ENCODE data around the gene UIMC1.

DNA sequence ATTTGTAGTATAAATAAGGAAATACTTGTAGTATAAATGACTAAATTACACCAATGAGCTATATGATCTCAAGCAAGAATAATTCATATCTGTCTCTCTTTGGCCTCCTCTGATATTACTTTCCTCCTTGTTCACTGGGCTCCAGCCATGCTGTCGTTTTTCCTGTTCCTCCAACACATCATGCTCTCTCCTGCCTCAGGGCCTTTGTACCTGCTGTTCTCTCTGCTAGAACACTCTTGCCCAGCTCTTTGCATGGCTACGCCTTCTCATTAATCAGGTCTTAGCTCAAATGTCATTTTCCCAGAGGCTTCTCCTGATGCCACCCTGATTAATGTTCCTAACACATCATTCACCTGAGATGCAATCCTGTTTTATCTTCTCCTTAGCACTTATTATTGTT, 13.5 kb upstream of the UIMC1 start:
- TF ChIP-seq CBX3 (IDR thresholded peaks at IDR 0.05; ENCODE audit: low read depth) (no peak), EZH2phosphoT487 (IDR thresholded peaks at IDR 0.05; ENCODE audit: borderline replicate concordance) (no peak), EZH2 (IDR thresholded peaks at IDR 0.05) (no peak), POLR2AphosphoS5 (IDR thresholded peaks at IDR 0.05; ENCODE audit: low read depth, low read length) (no peak), ELF1 (IDR thresholded peaks at IDR 0.05; ENCODE audit: borderline replicate concordance, low read depth) (no peak), SP1 (IDR thresholded peaks at IDR 0.05; ENCODE audit: low read depth) (no peak), EGR1 (IDR thresholded peaks at IDR 0.05; ENCODE audit: low read depth) (no peak), RAD21 (IDR thresholded peaks at IDR 0.05; ENCODE audit: low read depth) (no peak), POLR2A (IDR thresholded peaks at IDR 0.05; ENCODE audit: borderline replicate concordance, extremely low read depth, insufficient read depth, insufficient read length) (no peak)
- TF ChIP-seq, protein P1, sequence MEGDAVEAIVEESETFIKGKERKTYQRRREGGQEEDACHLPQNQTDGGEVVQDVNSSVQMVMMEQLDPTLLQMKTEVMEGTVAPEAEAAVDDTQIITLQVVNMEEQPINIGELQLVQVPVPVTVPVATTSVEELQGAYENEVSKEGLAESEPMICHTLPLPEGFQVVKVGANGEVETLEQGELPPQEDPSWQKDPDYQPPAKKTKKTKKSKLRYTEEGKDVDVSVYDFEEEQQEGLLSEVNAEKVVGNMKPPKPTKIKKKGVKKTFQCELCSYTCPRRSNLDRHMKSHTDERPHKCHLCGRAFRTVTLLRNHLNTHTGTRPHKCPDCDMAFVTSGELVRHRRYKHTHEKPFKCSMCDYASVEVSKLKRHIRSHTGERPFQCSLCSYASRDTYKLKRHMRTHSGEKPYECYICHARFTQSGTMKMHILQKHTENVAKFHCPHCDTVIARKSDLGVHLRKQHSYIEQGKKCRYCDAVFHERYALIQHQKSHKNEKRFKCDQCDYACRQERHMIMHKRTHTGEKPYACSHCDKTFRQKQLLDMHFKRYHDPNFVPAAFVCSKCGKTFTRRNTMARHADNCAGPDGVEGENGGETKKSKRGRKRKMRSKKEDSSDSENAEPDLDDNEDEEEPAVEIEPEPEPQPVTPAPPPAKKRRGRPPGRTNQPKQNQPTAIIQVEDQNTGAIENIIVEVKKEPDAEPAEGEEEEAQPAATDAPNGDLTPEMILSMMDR (IDR thresholded peaks at IDR 0.05 in 2 of 3, conservative IDR thresholded peaks at IDR 0.05 in 1 of 3; ENCODE audit: borderline replicate concordance in 1 of 3, insufficient read depth in 1 of 3, low read depth in 2 of 3, low read length in 2 of 3) = no peak
- TF ChIP-seq, protein P2, sequence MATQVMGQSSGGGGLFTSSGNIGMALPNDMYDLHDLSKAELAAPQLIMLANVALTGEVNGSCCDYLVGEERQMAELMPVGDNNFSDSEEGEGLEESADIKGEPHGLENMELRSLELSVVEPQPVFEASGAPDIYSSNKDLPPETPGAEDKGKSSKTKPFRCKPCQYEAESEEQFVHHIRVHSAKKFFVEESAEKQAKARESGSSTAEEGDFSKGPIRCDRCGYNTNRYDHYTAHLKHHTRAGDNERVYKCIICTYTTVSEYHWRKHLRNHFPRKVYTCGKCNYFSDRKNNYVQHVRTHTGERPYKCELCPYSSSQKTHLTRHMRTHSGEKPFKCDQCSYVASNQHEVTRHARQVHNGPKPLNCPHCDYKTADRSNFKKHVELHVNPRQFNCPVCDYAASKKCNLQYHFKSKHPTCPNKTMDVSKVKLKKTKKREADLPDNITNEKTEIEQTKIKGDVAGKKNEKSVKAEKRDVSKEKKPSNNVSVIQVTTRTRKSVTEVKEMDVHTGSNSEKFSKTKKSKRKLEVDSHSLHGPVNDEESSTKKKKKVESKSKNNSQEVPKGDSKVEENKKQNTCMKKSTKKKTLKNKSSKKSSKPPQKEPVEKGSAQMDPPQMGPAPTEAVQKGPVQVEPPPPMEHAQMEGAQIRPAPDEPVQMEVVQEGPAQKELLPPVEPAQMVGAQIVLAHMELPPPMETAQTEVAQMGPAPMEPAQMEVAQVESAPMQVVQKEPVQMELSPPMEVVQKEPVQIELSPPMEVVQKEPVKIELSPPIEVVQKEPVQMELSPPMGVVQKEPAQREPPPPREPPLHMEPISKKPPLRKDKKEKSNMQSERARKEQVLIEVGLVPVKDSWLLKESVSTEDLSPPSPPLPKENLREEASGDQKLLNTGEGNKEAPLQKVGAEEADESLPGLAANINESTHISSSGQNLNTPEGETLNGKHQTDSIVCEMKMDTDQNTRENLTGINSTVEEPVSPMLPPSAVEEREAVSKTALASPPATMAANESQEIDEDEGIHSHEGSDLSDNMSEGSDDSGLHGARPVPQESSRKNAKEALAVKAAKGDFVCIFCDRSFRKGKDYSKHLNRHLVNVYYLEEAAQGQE (IDR thresholded peaks at IDR 0.05; ENCODE audit: low read depth) = no peak

Data from HCT116 (cell line).